GM21717 (cell line): ENCODE data around the gene UBE3B.

Experiments
- ATAC-seq: cut with Tn5 transposase; IDR thresholded peaks from one replicate; pipeline ENCODE4 v1.9.1; 2021; ENCODE audit warnings: mild to moderate bottlenecking, moderate library complexity; ENCODE audit not compliant: unreplicated experiment

The UBE3B gene

DNA sequence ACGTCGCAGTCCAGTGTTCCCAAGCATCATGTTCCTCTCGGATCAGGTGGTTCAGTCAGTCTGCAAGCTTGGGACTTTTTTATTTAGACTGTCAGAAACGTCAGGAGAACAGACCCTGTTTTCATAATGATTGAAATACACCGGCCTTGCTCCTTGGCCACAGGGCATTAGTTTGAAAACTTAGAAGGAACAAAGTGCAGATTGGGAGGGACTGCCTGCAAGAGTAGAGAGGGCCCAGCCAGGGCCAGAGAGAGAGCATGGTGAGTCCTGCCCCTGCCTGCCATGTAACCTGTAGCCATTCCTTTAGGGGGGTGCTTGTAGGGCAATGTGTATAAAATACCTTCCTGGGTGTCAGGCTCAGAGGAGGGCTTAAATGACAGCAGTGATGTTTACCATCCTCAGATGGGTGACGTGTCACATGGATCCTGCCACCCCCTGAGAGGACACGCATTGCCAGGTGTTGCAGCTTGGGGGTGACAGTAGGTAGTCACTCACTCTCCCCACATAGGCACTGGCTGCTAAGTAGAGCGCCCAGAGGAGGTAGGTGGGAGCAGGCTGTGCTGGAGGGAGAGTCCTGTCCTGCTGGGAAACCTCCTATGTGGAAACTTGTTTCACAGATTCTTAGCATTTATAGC is 50.2 kb downstream of the UBE3B start:
- no peak for ATAC-seq

DNA sequence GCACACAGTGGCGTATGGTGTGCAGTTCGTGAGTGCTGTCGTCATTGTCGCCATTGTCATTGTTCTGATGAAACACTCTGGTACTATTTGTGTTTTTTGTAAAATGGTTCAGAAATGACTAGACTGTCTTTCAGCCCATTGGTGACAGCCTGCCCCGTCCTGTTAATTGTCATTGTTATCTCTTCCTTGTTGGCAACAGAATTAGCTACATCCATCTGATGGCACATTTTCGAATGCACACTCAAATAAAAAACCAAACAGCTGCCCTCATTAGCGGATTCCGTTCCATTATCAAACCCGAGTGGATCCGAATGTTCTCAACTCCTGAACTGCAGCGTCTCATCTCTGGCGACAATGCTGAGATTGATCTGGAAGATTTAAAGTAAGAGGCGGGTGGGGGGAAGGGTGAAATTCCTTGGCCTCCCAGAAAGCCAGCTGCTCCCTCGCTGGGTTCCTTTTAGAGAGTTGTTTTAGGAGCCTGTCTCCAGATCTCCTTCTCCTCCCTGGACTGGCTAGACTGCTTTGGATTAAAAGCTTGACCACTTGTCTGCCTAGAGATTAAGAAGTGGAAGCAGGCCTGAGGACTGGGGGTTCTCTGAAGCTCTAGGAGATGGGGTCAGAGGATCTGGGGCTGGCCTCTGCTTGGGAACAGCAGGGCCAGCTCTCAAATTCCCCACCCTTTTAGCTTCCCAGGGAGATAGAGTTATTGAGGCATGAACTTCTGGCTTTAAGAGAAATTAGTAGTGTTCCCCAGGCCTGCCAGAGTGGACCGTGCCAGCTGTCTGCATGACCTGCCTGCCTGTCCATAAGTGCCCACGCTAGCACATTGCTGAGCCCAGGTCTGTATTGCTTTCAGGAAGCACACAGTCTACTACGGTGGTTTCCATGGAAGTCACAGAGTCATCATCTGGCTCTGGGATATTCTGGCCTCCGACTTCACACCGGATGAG is 52.5 kb downstream of the UBE3B start:
- ATAC-seq = no peak

DNA sequence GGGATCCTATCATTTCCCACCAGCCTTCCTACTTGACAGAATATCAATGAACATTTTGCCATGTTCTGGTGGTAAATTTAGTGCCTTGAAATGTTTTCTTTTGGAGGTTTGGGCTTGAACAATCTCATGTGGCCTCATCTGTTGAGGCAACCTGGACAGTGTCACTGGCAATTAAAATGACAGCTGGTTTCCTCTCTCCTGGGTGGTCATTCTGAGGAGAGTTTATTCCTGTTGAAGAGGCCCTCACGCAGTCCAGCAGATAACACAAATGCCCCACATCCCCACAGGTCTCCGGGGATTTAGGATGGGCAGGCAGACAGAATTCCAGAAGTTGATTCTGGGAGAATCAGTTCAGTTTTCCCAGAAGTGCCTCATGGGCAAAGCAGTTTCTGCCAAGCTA is 54.0 kb downstream of the UBE3B start:
- ATAC-seq = no peak

DNA sequence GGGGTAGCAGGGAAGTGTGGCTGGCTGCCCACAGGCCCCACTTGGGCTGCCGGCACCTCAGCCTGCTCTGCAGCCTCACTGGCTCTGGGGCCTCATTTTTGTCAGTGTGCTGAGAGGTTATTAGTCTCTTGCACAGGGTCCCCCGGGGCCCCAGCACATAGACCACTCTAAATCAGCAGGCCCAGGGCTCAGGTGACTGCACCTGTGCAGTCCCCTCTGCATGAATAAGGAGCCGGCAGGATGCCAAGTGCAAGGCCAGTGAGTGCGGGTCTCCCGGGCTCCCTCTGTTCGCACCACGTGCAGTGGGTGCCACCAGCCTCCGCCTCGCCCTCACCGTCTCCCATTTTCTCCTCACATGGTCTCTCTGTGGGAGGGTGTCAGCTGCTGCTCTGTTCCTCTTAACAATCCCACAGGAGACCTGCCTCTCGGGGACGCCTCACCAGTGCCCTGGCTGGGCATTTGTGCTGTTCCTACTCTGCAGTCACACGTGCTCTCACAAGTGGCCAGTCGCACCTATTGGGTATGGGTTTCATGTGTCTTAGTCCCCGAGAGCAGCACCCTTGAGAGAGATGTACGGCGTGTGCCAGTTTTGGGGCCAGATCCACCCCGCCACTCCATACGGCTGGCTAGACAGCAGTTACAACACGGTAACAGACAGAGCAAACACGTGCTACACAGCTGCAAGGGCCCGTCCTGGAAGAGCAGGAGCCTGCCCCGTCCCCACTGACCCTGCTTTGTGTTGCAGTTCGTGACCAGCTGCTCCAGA is 55.5 kb downstream of the UBE3B start:
- no peak for ATAC-seq

DNA sequence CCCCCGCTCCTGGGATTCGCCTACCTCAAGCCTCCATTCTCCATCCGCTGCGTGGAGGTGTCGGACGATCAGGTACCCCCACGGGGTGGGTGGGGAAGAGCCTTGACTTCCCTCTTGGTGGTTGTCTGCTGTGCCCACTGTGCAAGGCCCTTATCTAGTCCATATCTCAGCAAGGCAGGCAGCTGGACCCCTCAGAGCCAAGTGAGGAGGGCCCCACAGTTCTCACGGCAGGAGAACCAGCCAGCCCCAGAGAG is 56.0 kb downstream of the UBE3B start:
- ATAC-seq = no peak

DNA sequence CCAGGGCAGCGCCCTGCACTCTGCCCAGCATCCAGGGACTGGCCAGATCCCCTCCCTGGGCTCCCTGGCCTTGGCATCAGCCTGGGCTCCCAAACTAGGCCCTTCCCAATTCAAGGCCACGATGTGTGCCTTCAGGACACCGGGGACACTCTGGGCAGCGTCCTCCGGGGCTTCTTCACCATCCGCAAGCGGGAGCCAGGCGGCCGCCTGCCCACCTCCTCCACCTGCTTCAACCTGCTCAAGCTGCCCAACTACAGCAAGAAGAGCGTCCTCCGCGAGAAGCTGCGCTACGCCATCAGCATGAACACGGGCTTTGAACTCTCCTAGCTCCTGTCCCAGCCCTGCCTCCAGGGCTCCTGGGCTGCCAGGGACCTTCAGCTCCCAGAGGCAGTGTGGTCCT is 57.0 kb downstream of the UBE3B start:
- ATAC-seq = no peak

DNA sequence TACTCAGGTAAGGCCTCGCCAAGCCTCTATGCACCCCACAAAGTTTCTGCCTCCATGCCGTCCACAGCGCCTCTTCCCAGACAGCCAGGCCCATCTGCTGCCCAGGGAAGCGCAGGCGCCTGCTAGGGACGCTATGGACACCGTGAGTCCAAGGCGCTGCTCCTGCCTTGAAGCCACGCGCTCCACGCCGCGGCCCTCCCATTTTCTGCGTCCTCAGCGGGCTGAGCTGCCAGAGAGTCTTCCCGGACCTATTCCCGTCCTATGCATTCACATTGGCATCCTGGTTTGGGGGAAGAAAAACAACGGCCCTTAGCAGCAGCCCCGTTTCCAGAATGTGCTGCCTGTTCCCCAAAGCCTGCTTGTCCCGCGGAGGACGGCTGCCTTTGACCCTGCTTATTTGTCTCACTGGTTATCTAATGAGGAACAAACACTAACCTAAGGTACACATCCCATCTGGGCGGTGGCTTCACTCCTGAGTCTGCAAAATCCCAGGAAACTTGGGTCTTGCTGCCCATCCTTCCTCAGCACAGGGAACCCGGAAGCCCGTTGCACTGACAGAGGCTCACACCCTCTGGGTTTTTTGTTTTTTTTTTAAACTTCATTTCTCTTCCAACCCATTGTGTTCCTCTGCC is 57.9 kb downstream of the UBE3B start:
- ATAC-seq = no peak

DNA sequence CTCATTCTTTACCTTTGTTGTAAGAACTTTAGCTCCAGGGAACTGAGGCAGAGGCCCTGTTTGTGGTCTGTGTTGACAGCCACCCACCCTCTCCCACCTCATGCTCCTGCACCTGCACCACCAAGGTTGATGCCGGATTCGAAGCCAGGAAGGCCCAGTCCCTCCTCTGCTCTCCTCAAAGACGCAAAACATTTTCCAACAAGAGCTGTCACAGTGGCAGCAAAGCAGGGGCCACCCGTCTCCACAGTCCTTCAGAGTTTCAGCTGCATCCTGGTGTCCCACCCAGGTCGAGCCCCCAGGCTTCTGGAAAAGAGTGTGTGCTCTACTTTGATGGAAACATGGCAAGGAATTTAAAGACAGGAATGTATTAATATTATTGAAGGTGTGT is 58.4 kb downstream of the UBE3B start:
- ATAC-seq = no peak

DNA sequence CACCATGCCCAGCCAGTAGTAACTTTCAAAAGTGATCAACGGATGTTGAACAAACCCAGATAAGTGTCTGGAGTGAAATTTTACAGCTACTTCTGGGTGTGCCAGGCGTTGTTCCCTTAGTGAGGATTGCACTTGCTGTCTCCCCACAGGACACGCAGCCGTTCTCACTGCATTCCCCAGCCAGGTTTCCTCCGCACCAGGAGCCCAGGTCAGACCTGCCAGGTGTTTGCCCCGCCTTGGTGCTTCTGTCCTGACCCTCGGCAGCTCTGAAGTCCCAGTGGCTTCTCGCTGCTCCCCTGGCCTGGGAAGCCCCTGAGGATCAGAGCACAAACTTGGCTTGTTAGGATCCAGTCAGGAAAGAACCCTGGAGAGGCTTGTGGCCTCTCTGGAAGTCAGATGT is 59.7 kb downstream of the UBE3B start:
- ATAC-seq = no peak

DNA sequence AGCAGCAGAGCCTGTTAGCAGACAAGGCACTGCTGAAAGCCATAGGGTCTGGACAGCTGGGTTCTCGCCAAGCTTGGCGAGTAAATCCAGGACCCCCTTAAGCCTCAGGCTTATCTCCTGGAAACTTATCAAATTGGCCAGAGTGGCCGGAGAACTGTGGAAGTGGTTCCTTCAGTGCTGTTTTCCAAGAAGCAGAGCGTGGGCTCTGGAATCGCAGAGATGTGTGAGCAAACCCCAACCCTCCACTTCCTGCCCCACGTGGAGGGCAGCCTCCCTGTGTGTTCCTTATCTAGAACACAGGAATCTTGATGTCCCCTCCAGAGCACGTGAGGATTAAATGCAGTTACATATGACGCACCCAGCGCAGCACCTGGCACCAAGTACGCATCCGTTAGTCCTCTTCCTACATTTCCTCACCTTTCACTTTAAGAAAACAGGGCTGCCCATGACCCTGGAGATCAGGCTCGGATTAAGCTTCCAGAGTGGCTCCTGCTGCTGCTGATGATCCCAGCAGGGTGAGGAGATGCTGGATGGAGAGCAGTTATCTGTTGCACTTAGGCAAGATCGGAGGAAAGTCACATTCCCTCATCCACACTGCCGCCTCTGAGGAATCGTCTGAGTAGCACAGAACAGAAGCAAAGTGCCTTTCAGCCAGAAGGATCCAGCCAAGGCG is 60.9 kb downstream of the UBE3B start:
- ATAC-seq = no peak

DNA sequence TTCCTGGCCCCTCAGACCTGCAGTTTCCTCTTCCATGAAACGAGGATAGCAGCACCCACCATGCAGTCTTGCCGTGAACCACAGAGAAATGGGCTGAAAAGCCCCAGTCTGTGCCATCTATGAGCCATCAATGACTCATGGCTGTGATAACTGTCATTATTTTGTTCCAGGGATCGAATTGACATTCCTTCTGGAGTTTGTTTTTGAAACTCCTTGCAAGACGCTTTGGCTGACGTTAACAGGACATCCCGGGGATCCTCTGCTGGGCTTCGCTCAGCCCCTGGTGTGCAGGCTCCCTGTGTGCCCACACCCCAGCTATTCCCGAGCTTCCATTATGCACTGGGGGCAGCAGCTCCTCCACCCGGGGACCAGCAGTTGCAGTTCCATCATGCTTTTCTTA is 62.1 kb downstream of the UBE3B start:
- no peak for ATAC-seq

DNA sequence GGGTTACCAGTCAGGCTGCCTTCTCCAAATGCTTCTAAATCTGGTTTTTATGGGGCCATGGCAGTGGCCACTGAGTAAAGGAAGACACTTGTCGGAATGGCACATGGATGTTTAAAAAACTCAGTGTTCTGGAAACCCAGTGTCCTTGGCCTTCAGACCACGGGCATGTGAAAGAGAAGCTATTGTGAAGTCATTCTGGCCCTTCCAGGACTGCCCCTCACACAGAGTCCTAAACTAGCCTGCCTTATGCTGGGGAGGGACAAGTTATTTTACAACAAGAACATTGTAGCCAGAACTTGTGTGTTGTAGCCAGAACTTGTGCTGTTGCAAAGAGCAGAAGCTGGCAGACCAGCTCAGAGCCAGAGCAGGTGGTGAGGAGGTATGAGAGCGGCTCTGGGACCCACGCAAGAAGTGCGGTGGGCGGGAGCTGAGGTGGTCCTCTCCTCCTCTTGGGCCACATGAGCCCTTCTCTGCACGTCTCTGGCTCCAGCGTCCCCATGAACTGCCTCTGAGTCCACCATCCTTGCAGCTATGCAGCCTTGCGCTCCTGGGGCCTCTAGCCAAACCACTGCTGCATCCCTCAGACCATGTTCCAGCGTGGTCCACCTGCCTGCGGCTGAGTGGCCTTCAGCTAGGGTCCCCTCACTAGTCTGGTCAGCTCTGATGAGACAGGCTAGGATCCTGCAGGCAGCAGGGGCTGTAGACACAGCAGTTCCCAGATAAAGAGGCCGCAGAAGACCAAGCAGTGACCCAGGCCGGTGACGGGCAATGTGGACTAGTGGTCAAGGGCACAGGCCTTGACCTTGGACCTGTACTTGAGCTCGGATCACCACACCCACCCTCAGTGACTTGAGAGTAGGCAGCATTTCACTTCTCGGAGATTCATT is 63.3 kb downstream of the UBE3B start:
- no peak for ATAC-seq

DNA sequence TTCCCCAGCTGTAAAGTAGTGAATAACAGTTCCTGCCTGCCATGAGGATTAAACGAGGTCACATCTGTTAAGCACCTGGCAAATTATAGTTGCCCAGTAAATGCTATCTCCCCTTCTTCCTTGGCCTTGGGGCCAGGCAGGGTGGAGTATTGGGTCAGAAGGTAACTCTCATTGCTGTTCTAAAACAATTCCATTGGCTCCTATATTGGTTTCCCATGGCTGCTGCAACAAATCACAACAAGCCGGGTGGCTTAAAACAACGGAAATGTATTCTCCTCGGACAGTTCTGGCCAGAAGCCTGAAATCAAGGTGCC is 63.9 kb downstream of the UBE3B start:
- ATAC-seq = no peak

DNA sequence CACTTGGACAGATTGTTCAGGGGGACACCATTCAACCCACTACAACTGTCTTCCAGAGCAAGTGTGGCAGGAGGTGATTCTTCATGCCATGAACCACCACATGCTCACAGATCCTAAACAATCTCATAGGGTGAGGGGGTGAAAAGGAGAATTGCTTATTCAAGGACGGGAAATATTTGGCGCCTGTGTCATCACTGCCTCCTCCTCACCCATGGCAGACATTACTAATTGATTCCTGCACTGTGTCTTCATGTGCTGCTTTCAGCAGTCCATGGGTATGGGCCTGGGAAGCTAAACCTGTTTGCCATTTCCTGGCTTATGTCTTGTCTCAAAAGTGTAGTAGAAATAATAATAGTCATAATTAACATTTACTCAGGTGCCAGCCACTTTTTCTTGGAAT is 64.6 kb downstream of the UBE3B start:
- no peak for ATAC-seq

DNA sequence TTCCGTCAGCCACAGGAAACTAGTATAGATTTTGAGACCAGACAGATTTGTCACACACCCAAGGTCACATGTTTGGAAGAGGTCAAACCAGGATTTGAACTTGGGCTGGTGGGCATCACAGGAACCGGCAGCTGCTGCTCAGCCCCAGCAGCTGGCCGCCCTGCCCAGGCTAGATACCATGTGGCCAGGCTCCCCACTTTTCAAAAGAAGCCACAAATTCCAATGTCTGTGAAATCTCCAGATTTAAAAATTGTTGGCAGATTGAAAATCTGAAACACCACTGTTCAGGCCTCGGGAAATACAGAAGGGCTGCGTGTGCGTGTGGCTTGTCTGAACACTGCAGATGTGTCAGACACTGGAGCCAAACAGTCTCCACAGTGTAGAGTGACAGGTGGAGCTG is 65.4 kb downstream of the UBE3B start:
- no peak for ATAC-seq

DNA sequence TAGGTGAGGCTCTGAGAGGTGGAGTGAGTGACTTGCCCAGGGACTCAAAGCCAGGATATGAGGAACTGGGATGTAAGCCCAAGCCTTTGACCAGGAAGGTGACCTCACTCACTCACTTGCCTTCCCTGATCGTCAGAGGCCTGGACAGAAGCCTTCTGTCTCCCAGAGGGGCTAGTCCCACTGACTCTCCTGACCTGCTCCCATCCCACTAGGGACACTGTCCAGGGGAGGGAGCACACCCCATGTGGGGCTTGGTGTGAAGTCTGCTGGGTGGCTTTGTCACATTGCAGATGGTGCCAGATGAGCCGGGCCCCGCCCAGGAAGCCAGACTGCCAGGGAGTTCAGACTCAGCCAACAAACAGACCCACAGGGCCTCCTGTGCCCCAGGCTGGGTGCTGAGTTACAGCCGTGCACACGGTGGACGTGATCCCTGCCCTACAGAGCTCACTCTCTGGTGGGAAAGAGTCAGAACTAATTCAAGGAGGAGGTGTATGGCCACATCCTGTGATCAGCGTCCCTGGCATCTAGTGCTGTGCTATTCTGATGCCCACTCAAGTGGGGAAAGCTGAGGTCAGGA is 67.6 kb downstream of the UBE3B start:
- ATAC-seq = no peak

DNA sequence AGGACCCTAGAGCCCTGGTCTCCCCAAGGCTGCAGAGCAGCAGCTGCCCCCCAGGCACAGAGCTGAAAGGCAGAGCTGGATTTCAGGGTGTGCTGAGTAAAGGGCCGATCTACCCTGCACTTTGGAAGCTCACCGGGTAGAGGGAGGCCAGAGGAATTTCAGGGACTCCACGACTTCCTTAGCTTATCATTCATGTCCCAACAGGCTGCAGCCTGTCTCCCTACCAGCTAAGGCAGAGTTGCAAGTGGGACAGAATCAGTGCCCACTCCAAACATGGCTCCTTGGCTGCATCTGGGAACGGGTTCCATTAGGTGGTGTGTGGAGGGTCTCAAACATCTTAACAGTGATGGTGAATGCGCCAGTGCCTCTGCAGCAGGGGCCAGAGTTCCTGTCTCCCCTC is 68.4 kb downstream of the UBE3B start:
- no peak for ATAC-seq

DNA sequence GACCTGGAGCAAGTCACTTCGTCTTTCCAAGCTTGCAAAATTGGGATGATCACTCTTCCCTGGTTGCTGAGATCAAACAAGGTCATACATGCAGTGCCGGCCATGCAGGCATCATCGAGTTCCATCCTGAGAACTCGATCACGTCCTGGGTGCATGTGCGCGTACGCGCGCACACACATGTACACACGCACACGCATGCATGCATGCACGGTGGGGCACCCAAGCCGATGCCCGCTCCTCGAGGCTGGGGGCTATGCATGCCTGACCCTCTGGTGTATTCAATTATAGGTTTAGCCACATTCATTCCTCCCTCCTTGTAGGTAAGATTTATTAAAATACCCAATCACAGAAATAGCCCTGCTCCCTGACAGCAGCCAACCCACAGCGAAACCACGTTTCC is 69.9 kb downstream of the UBE3B start:
- no peak for ATAC-seq

DNA sequence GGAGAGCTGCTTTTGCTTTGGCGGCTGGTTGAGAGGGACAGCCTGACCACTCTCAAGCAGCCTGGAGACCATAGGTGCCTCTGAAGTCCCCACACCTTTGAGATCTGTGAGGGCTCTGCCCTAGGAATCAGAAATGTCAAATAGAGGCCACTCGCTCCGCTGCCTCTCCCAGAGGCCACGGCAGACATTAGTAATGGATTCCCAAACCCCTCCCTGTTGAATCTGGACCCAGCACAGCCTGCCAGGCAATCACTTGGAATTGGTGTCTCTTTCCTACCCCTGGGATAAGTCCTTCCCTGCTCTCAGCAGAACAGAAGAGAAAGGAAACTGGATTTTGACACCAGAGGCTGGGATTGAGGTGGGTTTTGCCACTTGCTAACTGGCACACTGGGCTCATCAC is 70.8 kb downstream of the UBE3B start:
- no peak for ATAC-seq
